ENCODE data around the gene ATAT1. TPM values are rescaled to one million over a fixed set of nuclear protein-coding genes. Genes with fewer than 3 reads are reported as not detected.

ATAT1 gene
- total RNA-seq, 3 donors from 2014 or later: 10.6 to 18.4 (median 12.7) TPM

DNA sequence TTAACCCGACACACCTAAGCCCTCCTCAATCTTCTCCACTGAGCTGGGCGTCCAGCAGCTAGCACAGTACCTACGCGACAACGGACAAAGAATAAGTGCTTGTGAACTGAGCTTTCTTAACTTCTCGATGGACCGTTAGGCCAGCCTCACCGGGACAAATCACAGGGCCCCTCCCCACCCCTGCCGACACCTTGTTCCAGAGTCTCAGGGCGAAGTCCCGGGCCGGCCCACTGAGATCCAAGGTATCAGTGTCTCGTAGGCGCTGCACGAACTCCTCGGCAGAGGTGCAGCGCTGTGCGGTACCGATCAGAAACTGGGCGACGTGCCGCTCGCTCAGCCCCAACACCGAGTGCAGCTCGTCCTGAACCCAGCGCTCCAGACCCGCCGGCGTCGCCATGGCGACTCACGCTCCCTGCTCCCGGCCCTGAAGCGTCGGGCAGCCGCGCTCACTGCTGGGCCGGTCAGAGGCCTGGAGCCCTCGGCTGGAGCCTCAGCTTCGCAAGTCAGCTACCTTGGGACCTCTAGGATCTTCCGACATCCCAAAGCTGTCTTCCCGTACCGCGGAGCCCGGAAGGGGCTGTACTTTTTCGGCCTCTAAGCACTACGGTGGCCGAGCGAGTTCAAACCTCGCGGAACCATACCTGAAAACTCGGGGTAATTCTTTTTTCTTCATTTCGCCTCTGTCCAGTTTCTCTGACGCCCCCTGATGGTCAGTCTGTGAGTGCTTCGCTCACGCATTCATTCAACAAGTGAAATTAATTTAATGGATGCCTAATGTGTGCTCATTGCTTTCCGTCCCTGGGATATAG, 46.0 kb downstream of the ATAT1 start, which contains the start of gene DHX16:
Gene DHX16 (minus strand): TSS at position 562 of the 809 bp plus-strand sequence. CDS start 165 bp downstream, at position 397.
- H3K36me3 ChIP-seq (ENCODE audit: low read depth): peaks cover 5% of the 10 kb centered on the region
- peak within 1 kb of the TSS; percentile 96 for H3K4me3 ChIP-seq
- intact Hi-C loops (cut with DNase I, micrococcal nuclease): no loop called here
- DNase-seq: peak; percentile 93 to 99 (median 95)
- H3K9me3 ChIP-seq: no peaks in the 10 kb centered on the region
- peak; percentile 86 for TF ChIP-seq CTCF (IDR thresholded peaks at IDR 0.05)
- peaks cover 9% of the 10 kb centered on the region for H3K4me1 ChIP-seq (ENCODE audit: low read depth)
- ATAC-seq: peak; percentile 97

DNA sequence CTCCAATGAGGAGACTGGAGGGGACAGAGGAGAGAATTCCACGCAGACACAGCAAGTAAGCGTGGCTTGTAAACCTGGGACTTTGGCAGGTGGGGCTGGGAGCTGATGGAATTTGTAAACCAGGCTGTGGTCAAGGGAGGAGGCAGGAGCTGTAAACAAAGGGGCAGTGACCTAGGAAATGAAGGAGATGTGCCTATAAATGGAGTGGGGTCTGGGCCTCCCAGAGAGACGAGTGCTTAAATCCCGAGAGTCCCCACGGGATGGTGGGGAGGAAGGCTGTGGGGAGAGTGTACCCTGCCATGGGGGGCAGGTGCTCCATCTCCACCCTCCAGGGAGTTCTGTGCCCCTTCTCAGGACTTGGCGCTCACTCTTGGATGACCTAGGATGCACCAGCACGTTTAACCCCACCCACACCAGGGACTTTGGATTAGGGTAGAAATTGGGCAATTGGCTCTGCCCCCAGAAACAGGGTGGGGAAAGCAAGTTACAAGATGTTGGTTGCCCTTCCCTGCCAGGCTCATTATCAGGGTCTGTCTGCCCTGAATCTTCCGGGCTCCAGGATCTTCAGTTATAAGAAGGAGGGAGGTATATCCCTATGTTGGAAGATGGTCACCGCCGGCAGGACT, 50.1 kb downstream of the ATAT1 start:
- ATAC-seq: no peak
- Histone ChIP-seq H3K9me3 (no peaks in the 10 kb centered on the region), H3K4me1 (ENCODE audit: low read depth) (peaks cover 16% of the 10 kb centered on the region), H3K36me3 (ENCODE audit: low read depth) (no peaks in the 10 kb centered on the region), H3K4me3 (no peak overlapping the region)
- intact Hi-C loops (cut with DNase I, micrococcal nuclease): no loop called here
- no peak for TF ChIP-seq CTCF (IDR thresholded peaks at IDR 0.05)
- DNase-seq: peak in 1 of 3 donors; percentile 27

- DNase-seq (peak; percentile 88 to 93 (median 93)), ATAC-seq (peak; percentile 87)
- peak; percentile 93 for TF ChIP-seq CTCF (IDR thresholded peaks at IDR 0.05)
- H3K4me3 ChIP-seq: no peak overlapping the region
- H3K4me1 ChIP-seq (ENCODE audit: low read depth): peaks cover 17% of the 10 kb centered on the region
- intact Hi-C loops (cut with DNase I, micrococcal nuclease): loop anchor here in 1 of 2 donors (2.0 kb wide), 1 partner anchor 44 kb away; no protein-coding TSS in a partner anchor
- no peaks in the 10 kb centered on the region for H3K9me3 ChIP-seq
- no peaks in the 10 kb centered on the region for H3K36me3 ChIP-seq (ENCODE audit: low read depth)
Observed at GRCh38 chr6:30678964-30679726, 52.5 kb downstream of the ATAT1 start.

DNA sequence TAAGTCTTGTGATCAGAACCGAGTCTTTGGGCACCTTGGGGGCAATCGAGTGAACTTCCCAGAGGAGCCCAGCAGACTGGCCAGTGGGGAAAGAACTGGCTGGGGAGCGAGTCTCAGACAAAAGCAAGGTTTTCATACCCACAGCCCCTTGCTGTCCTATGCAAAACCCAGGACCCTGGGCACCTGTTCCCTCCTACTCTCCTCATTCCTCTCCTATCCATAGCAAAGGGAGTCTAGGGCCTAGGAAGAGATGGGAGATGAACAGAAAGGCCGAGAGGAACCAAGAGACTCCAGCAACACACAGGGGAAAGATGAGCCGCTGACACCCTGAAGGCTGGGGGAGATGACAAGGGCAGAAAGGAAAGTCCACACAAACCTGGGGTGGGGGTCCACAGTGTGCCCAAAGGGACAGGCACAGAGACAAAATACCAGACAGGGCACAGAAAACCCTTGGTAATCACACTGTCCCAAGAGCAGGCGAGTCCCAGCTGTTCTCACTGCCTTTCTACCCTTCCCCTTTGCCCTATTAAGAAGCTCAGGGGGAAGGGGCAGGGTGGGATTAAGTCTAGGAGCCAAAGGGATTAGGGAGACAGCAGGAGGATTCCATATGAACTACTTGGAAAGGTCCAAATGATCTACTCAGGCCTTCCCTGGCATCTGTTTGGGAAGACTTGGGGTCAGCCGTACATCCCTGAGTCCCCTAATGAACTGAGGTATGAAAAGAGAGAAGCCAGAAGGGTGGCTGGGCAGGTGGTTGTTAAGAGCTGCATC, 53.3 kb downstream of the ATAT1 start:
- intact Hi-C loops (cut with DNase I, micrococcal nuclease): loop anchor here (2.0 kb wide), 1 partner anchor 43 kb away; no protein-coding TSS in a partner anchor
- TF ChIP-seq CTCF (IDR thresholded peaks at IDR 0.05): no peak

GRCh38 chr6:30681766-30682142, 55.1 kb downstream of the ATAT1 start:
- intact Hi-C loops (cut with DNase I, micrococcal nuclease): loop anchor here in 1 of 2 donors (2.0 kb wide), 1 partner anchor 41 kb away; no protein-coding TSS in a partner anchor
- Histone ChIP-seq H3K4me3 (no peak overlapping the region), H3K9me3 (no peaks in the 10 kb centered on the region), H3K36me3 (ENCODE audit: low read depth) (no peaks in the 10 kb centered on the region), H3K4me1 (ENCODE audit: low read depth) (peaks cover 17% of the 10 kb centered on the region)
- DNase-seq (peak in 1 of 3 donors; percentile 17), ATAC-seq (no peak)
- TF ChIP-seq CTCF (IDR thresholded peaks at IDR 0.05): no peak

More for the DNA sequence above, 53.3 kb downstream of the ATAT1 start:
- no peaks in the 10 kb centered on the region for H3K36me3 ChIP-seq (ENCODE audit: low read depth)
- H3K4me3 ChIP-seq: no peak overlapping the region
- H3K9me3 ChIP-seq: no peaks in the 10 kb centered on the region
- H3K4me1 ChIP-seq (ENCODE audit: low read depth): peaks cover 17% of the 10 kb centered on the region
- DNase-seq: peak in 1 of 3 donors; percentile 17
- no peak for ATAC-seq
